Measurements from ENCODE around the gene SPO11. TPM values are rescaled to one million over a fixed set of nuclear protein-coding genes. Genes with fewer than 3 reads are reported as not detected.

Gene SPO11
- polyA plus RNA-seq (2011; rRNA removed) (not detected in 2 replicates), polyA minus RNA-seq (2011; rRNA and poly(A)+ RNA removed) (not detected in 2 replicates)

GRCh38 chr20:57329608-57330221 lies at the start of gene SPO11:
TSS of gene SPO11 (plus strand) at chr20:57329803. CDS start at chr20:57329868, 65 bp downstream.
- no peak within 1 kb of the TSS for H3K4me3 ChIP-seq (ENCODE audit: low read depth, low read length)
- H3K27me3 ChIP-seq (ENCODE audit: control insufficient read depth, insufficient read depth, low read length): 0 out of 2 replicates have a peak, but pooled peaks cover 2% of the 10 kb centered on the region
- TF ChIP-seq CTCF (IDR thresholded peaks at IDR 0.05; ENCODE audit: insufficient read depth, low read depth, low read length): peak; percentile 27; the same call in 1 of the 2 replicates
- no peaks in the 10 kb centered on the region for H3K36me3 ChIP-seq (ENCODE audit: control insufficient read depth, insufficient read depth, low read length)
- ChIA-PET POLR2A (no interaction called here), CTCF (interaction anchor here (0.6 to 1.3 kb wide), 5 partner anchors 12 to 239 kb away, joined by 3 to 4 read pairs (median 3); no protein-coding TSS in a partner anchor)
- DNase-seq (ENCODE audit: low read depth): no peak

- TF ChIP-seq CTCF (IDR thresholded peaks at IDR 0.05; ENCODE audit: insufficient read depth, low read depth, low read length): no peak
- no peaks in the 10 kb centered on the region for H3K36me3 ChIP-seq (ENCODE audit: control insufficient read depth, insufficient read depth, low read length)
- CTCF ChIA-PET: no interaction called here
- POLR2A ChIA-PET: no interaction called here
- peaks cover 9% of the 10 kb centered on the region for H3K27me3 ChIP-seq (ENCODE audit: control insufficient read depth, insufficient read depth, low read length)
- no peak overlapping the region for H3K4me3 ChIP-seq (ENCODE audit: low read depth, low read length)
- DNase-seq (ENCODE audit: low read depth): no peak
Measured at GRCh38 chr20:57280221-57280620, 49.4 kb upstream of the SPO11 start.

- TF ChIP-seq CTCF (IDR thresholded peaks at IDR 0.05; ENCODE audit: insufficient read depth, low read depth, low read length): no peak
- POLR2A ChIA-PET: no interaction called here
- CTCF ChIA-PET: interaction anchor here (0.7 kb wide), 1 partner anchor 10 kb away, joined by 3 read pairs; no protein-coding TSS in a partner anchor
- H3K36me3 ChIP-seq (ENCODE audit: control insufficient read depth, insufficient read depth, low read length): no peaks in the 10 kb centered on the region
- H3K27me3 ChIP-seq (ENCODE audit: control insufficient read depth, insufficient read depth, low read length): peaks cover 11% of the 10 kb centered on the region
- no peak for DNase-seq (ENCODE audit: low read depth)
- H3K4me3 ChIP-seq (ENCODE audit: low read depth, low read length): no peak overlapping the region
Measured at GRCh38 chr20:57281900-57282299, 47.7 kb upstream of the SPO11 start.

GRCh38 chr20:57282670-57283361 lies 46.8 kb upstream of the SPO11 start:
- POLR2A ChIA-PET: no interaction called here
- CTCF ChIA-PET: interaction anchor here (0.9 to 1.5 kb wide), 3 partner anchors 13 to 193 kb away, joined by 3 to 4 read pairs (median 4); no protein-coding TSS in a partner anchor
- H3K27me3 ChIP-seq (ENCODE audit: control insufficient read depth, insufficient read depth, low read length): peaks cover 15% of the 10 kb centered on the region
- no peak for TF ChIP-seq CTCF (IDR thresholded peaks at IDR 0.05; ENCODE audit: insufficient read depth, low read depth, low read length)
- no peak for DNase-seq (ENCODE audit: low read depth)
- H3K36me3 ChIP-seq (ENCODE audit: control insufficient read depth, insufficient read depth, low read length): no peaks in the 10 kb centered on the region
- no peak overlapping the region for H3K4me3 ChIP-seq (ENCODE audit: low read depth, low read length)

- DNase-seq (ENCODE audit: low read depth): no peak
- ChIA-PET CTCF (interaction anchor here (0.9 kb wide), 1 partner anchor 194 kb away, joined by 4 read pairs; no protein-coding TSS in a partner anchor), POLR2A (no interaction called here)
- Histone ChIP-seq H3K36me3 (ENCODE audit: control insufficient read depth, insufficient read depth, low read length) (no peaks in the 10 kb centered on the region), H3K27me3 (ENCODE audit: control insufficient read depth, insufficient read depth, low read length) (peaks cover 24% of the 10 kb centered on the region), H3K4me3 (ENCODE audit: low read depth, low read length) (no peak overlapping the region)
- no peak for TF ChIP-seq CTCF (IDR thresholded peaks at IDR 0.05; ENCODE audit: insufficient read depth, low read depth, low read length)
Measured at GRCh38 chr20:57283860-57284259, 45.7 kb upstream of the SPO11 start.
